HepG2 (cell line): ENCODE measurements around the gene LYSMD1. TPM values are rescaled to one million over a fixed set of nuclear protein-coding genes. Genes with fewer than 3 reads are reported as not detected.

Source experiments
- HDAC1 ChIP-seq: sonication (generic); formaldehyde crosslinking; IDR thresholded peaks from 2 replicates; pipeline ENCODE4 v1.5.1; 2020; ENCODE audit warnings: mild to moderate bottlenecking, missing genetic modification reagents
- HIVEP1 ChIP-seq: sonication (generic); formaldehyde crosslinking; IDR thresholded peaks from 2 replicates; pipeline ENCODE4 v1.4.0; 2020; ENCODE audit warnings: mild to moderate bottlenecking, missing genetic modification reagents
- KLF15 ChIP-seq: sonication (generic); formaldehyde crosslinking; IDR thresholded peaks from 2 replicates; pipeline ENCODE4 v1.8.1; 2023; ENCODE audit warnings: borderline replicate concordance, mild to moderate bottlenecking, inconsistent platforms, missing genetic modification reagents, mixed read lengths
- PPARG ChIP-seq: conservative IDR thresholded peaks from 2 replicates; pipeline ENCODE4 v1.6.1; 2016; ENCODE audit warnings: missing biosample characterization, missing genetic modification reagents
- ZEB1 ChIP-seq: IDR thresholded peaks from 2 replicates; pipeline ENCODE4 v1.6.1; 2012; ENCODE audit warnings: mild to moderate bottlenecking, low read depth, inconsistent platforms; ENCODE audit not compliant: insufficient replicate concordance
- ZFY ChIP-seq: sonication (generic); formaldehyde crosslinking; IDR thresholded peaks from 2 replicates; pipeline ENCODE4 v1.4.0; 2020; ENCODE audit warnings: missing genetic modification reagents
- ZMYM2 ChIP-seq: sonication (generic); formaldehyde crosslinking; IDR thresholded peaks from 2 replicates; pipeline ENCODE4 v1.8.0; 2022; ENCODE audit warnings: mild to moderate bottlenecking, missing genetic modification reagents
- ZNF543 ChIP-seq: sonication (generic); formaldehyde crosslinking; IDR thresholded peaks from 2 replicates; pipeline ENCODE4 v1.4.0; 2020; ENCODE audit warnings: mild to moderate bottlenecking, missing genetic modification reagents
- ZNF891 ChIP-seq: sonication (generic); formaldehyde crosslinking; IDR thresholded peaks from 2 replicates; pipeline ENCODE4 v1.5.0; 2020; ENCODE audit warnings: mild to moderate bottlenecking, missing genetic modification reagents
- polyA plus RNA-seq, 8 experiments: library from polyadenylated mRNA; depleted of rRNA in 3 of 8; stranded (reverse) in 7 of 8; unstranded in 1 of 8; fragments of >200 nt; fragmentation: Illumina TruSeq in 4 of 8; extraction: Trizol in 4 of 8; gene quantifications; 2 replicates each; pipeline versions ENCODE4 v1.2.1 to v1.2.3, GENCODE V29; 2011 to 2016; ENCODE audit warnings: low read depth in 4 of 8, missing spikeins in 1 of 8, mixed read lengths in 1 of 8; ENCODE audit not compliant: insufficient read depth in 1 of 8
- total RNA-seq, 5 experiments: library from RNA; depleted of rRNA; stranded (reverse); fragments of >200 nt; fragmentation: Illumina TruSeq; extraction: Trizol; gene quantifications; 2 replicates each; pipeline ENCODE4 v1.2.3, GENCODE V29; 2016; ENCODE audit warnings: low read depth in 1 of 5
- TF ChIP-seq, protein P1 (sequence below): sonication (generic); formaldehyde crosslinking; IDR thresholded peaks from 2 replicates; pipeline ENCODE4; 2020; ENCODE audit warnings: missing genetic modification reagents, mild to moderate bottlenecking, borderline replicate concordance
- TF ChIP-seq, protein P2 (sequence below): IDR thresholded peaks from 2 replicates; pipeline ENCODE4 v1.6.1; 2016; ENCODE audit warnings: missing compliant biosample characterization, missing genetic modification reagents, borderline replicate concordance
- TF ChIP-seq, protein P3 (sequence below): IDR thresholded peaks from 2 replicates; pipeline ENCODE4 v1.6.1; 2016; ENCODE audit warnings: missing biosample characterization, missing genetic modification reagents, low read depth
- TF ChIP-seq, protein P4 (sequence below): sonication (generic); formaldehyde crosslinking; conservative IDR thresholded peaks from 2 replicates; pipeline ENCODE4 v1.4.0; 2020; ENCODE audit warnings: mild to moderate bottlenecking, missing genetic modification reagents, moderate library complexity

LYSMD1 gene
- total and polyA plus RNA-seq, 2 of the 13 experiments (the other 11 are each of a cell fraction or from before 2014, with no cell fraction given), result 3.8 to 4.8 TPM

DNA sequence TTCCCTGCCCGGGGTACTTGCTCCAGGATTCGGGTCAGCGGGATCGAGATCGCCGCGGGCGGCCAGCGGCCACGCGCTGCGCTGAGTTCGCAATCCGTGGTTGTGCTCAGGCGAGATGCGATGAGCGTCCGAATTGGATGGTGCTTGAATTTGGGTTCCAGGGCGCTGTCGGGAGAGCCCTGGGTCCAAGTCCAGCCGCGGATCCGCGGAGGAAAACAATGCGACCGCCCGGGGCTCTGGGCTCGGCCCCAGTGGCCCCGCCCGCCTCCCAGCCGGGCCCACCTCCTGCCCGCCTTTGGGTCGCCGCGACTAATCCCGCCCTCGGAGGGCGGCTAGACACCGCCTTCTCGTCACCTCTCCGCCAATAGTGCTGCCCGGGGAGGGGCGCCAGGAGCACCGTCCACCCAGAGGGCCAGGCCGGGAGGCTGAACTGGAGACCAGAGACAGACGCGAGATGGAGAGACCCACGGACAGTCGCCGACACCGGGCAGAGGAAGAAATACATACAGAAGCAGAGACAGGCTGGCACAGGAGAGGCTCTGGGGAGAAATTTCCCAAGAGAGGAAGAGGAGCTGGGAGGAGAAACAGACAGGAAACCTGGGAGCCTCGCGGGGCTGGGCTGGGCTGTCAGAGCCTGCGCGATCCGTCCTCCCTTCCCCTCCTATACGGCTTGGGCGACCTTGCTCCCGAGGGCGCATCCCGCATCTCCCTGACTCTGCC is 19.1 kb downstream of the LYSMD1 start, which contains the start of gene SEMA6C (continued):
- TF ChIP-seq, protein P1, sequence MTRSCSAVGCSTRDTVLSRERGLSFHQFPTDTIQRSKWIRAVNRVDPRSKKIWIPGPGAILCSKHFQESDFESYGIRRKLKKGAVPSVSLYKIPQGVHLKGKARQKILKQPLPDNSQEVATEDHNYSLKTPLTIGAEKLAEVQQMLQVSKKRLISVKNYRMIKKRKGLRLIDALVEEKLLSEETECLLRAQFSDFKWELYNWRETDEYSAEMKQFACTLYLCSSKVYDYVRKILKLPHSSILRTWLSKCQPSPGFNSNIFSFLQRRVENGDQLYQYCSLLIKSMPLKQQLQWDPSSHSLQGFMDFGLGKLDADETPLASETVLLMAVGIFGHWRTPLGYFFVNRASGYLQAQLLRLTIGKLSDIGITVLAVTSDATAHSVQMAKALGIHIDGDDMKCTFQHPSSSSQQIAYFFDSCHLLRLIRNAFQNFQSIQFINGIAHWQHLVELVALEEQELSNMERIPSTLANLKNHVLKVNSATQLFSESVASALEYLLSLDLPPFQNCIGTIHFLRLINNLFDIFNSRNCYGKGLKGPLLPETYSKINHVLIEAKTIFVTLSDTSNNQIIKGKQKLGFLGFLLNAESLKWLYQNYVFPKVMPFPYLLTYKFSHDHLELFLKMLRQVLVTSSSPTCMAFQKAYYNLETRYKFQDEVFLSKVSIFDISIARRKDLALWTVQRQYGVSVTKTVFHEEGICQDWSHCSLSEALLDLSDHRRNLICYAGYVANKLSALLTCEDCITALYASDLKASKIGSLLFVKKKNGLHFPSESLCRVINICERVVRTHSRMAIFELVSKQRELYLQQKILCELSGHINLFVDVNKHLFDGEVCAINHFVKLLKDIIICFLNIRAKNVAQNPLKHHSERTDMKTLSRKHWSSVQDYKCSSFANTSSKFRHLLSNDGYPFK (CRISPR knock-in tag), result 0 out of 2 replicates have a peak, but pooled peaks have one; percentile 30
- no peak for TF ChIP-seq ZMYM2 (CRISPR knock-in tag)
- TF ChIP-seq, protein P2, sequence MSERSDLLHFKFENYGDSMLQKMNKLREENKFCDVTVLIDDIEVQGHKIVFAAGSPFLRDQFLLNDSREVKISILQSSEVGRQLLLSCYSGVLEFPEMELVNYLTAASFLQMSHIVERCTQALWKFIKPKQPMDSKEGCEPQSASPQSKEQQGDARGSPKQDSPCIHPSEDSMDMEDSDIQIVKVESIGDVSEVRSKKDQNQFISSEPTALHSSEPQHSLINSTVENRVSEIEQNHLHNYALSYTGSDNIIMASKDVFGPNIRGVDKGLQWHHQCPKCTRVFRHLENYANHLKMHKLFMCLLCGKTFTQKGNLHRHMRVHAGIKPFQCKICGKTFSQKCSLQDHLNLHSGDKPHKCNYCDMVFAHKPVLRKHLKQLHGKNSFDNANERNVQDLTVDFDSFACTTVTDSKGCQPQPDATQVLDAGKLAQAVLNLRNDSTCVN, result peak; percentile 37; the same call in 1 of the 2 replicates
- 0 out of 2 replicates have a peak, but pooled peaks have one; percentile 40 for TF ChIP-seq PPARG
- TF ChIP-seq ZNF891 (CRISPR knock-in tag), result peak; percentile 31; the same call in 1 of the 2 replicates
- peak; percentile 42; the same call in 1 of the 2 replicates for TF ChIP-seq HDAC1 (CRISPR knock-in tag)
- peak; percentile 55; the same call in 1 of the 2 replicates for TF ChIP-seq HIVEP1 (CRISPR knock-in tag)
- TF ChIP-seq ZEB1, result peak; percentile 58
- TF ChIP-seq KLF15, result peak; percentile 90; the same call in 1 of the 2 replicates
- TF ChIP-seq, protein P3, sequence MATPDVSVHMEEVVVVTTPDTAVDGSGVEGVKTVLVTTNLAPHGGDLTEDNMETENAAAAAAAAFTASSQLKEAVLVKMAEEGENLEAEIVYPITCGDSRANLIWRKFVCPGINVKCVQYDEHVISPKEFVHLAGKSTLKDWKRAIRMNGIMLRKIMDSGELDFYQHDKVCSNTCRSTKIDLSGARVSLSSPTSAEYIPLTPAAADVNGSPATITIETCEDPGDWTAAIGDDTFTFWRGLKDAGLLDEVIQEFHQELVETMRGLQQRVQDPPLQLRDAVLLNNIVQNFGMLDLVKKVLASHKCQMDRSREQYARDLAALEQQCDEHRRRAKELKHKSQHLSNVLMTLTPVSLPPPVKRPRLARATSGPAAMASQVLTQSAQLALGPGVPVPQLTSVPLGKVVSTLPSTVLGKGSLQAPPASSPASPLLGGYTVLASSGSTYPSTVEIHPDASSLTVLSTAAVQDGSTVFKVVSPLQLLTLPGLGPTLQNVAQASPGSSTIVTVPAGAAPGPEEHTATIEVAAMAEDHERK (CRISPR knock-in tag), result no peak
- TF ChIP-seq ZNF543 (CRISPR knock-in tag), result peak; percentile 40; the same call in 1 of the 2 replicates
- TF ChIP-seq ZFY (CRISPR knock-in tag), result peak; percentile 56
- TF ChIP-seq, protein P4, sequence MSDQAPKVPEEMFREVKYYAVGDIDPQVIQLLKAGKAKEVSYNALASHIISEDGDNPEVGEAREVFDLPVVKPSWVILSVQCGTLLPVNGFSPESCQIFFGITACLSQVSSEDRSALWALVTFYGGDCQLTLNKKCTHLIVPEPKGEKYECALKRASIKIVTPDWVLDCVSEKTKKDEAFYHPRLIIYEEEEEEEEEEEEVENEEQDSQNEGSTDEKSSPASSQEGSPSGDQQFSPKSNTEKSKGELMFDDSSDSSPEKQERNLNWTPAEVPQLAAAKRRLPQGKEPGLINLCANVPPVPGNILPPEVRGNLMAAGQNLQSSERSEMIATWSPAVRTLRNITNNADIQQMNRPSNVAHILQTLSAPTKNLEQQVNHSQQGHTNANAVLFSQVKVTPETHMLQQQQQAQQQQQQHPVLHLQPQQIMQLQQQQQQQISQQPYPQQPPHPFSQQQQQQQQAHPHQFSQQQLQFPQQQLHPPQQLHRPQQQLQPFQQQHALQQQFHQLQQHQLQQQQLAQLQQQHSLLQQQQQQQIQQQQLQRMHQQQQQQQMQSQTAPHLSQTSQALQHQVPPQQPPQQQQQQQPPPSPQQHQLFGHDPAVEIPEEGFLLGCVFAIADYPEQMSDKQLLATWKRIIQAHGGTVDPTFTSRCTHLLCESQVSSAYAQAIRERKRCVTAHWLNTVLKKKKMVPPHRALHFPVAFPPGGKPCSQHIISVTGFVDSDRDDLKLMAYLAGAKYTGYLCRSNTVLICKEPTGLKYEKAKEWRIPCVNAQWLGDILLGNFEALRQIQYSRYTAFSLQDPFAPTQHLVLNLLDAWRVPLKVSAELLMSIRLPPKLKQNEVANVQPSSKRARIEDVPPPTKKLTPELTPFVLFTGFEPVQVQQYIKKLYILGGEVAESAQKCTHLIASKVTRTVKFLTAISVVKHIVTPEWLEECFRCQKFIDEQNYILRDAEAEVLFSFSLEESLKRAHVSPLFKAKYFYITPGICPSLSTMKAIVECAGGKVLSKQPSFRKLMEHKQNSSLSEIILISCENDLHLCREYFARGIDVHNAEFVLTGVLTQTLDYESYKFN (CRISPR knock-in tag), result peak; percentile 55
